GM23338 (cell line): ENCODE results near the gene PDCD7. TPM values are rescaled to one million over a fixed set of nuclear protein-coding genes. Genes with fewer than 3 reads are reported as not detected.

Experiments used
- ATAC-seq: fragments of 200-7000 bp; cut with Tn5 transposase; 3 replicates; pipeline ENCODE4 v1.9.1; 2020
- DNase-seq: peaks from one replicate; pipeline ENCODE4 v3.0.0-alpha.2; 2015; ENCODE audit warnings: low spot score
- H2AFZ ChIP-seq: fragments of 200-600 bp; sonication (generic); 2 replicates; pipeline ENCODE4 v1.8.0; 2016; ENCODE audit warnings: antibody characterized with exemption, mild to moderate bottlenecking, moderate library complexity
- H3F3A ChIP-seq: fragments of 200-600 bp; sonication (generic); replicated peaks from 2 replicates; pipeline ENCODE4 v1.8.0; 2017; ENCODE audit warnings: antibody characterized with exemption, mixed run types, low read depth
- H3K27ac ChIP-seq: fragments of 200-600 bp; sonication (generic); 2 replicates; pipeline ENCODE4 v1.6.1; 2016; ENCODE audit warnings: low read depth
- H3K27me3 ChIP-seq: fragments of 200-600 bp; sonication (generic); 2 replicates; pipeline ENCODE4 v1.8.0; 2016; ENCODE audit warnings: mild to moderate bottlenecking, mixed run types, moderate library complexity; ENCODE audit not compliant: insufficient read depth
- H3K36me3 ChIP-seq: fragments of 200-600 bp; sonication (generic); 2 replicates; pipeline ENCODE4 v1.8.0; 2016; ENCODE audit warnings: mild to moderate bottlenecking; ENCODE audit not compliant: insufficient read depth
- H3K4me1 ChIP-seq: fragments of 200-600 bp; sonication (generic); 2 replicates; pipeline ENCODE4 v1.8.0; 2016; ENCODE audit warnings: mild to moderate bottlenecking, moderate library complexity; ENCODE audit not compliant: insufficient read depth
- H3K4me2 ChIP-seq: fragments of 200-600 bp; sonication (generic); 2 replicates; pipeline ENCODE4 v1.7.1; 2017; ENCODE audit warnings: mixed run types
- H3K4me3 ChIP-seq: fragments of 200-600 bp; sonication (generic); 2 replicates; pipeline ENCODE4 v1.6.1; 2016; ENCODE audit warnings: mixed run types
- H3K79me2 ChIP-seq: fragments of 200-600 bp; sonication (generic); replicated peaks from 2 replicates; pipeline ENCODE4 v1.8.0; 2017; ENCODE audit warnings: mild to moderate bottlenecking; ENCODE audit not compliant: insufficient read depth
- H3K9me2 ChIP-seq: fragments of 200-600 bp; sonication (generic); 2 replicates; pipeline ENCODE4 v1.8.0; 2017; ENCODE audit not compliant: insufficient read depth
- H4K20me1 ChIP-seq: fragments of 200-600 bp; sonication (generic); replicated peaks from 2 replicates; pipeline ENCODE4 v1.8.0; 2017; ENCODE audit warnings: mild to moderate bottlenecking; ENCODE audit not compliant: insufficient read depth
- H3K27ac Mint-ChIP-seq: 2 replicates; pipeline ENCODE4 v1.8.0; 2020; ENCODE audit warnings: inconsistent platforms, mild to moderate bottlenecking, moderate library complexity, mixed read lengths
- H3K27me3 Mint-ChIP-seq: 3 replicates; pipeline ENCODE4 v1.8.0; 2022; ENCODE audit warnings: low read depth, mild to moderate bottlenecking, moderate library complexity, mixed read lengths, inconsistent platforms; ENCODE audit not compliant: insufficient read depth, poor library complexity
- H3K36me3 Mint-ChIP-seq: 3 replicates; pipeline ENCODE4 v1.8.0; 2021; ENCODE audit warnings: low read depth, mild to moderate bottlenecking, inconsistent platforms, moderate library complexity, mixed read lengths
- H3K4me1 Mint-ChIP-seq: 3 replicates; pipeline ENCODE4 v1.8.0; 2020; ENCODE audit warnings: mild to moderate bottlenecking, inconsistent platforms, mixed read lengths
- H3K4me3 Mint-ChIP-seq: 3 replicates; pipeline ENCODE4 v1.8.0; 2021; ENCODE audit warnings: moderate library complexity, mild to moderate bottlenecking, inconsistent platforms, mixed read lengths
- H3K9me3 Mint-ChIP-seq: 3 replicates; pipeline ENCODE4 v1.8.0; 2020; ENCODE audit warnings: moderate library complexity, mild to moderate bottlenecking, inconsistent platforms, mixed read lengths
- CREB1 ChIP-seq: fragments of 250-450 bp; sonication (Bioruptor Pico); IDR thresholded peaks from 2 replicates; pipeline ENCODE4 v1.5.0; 2020; ENCODE audit warnings: low read depth, mild to moderate bottlenecking, moderate library complexity
- STAT1 ChIP-seq: IDR thresholded peaks from one replicate; pipeline ENCODE4 v1.6.1; 2016; ENCODE audit warnings: antibody characterized with exemption; ENCODE audit not compliant: unreplicated experiment
- ZNF331 ChIP-seq: fragments of 250-450 bp; sonication (Bioruptor Pico); IDR thresholded peaks from 2 replicates; pipeline ENCODE4 v1.5.0; 2020; ENCODE audit warnings: low read depth, mild to moderate bottlenecking, moderate library complexity
- polyA plus RNA-seq: library from polyadenylated mRNA; unstranded; fragments of >200 nt; fragmentation: Nextera tagmentation; extraction: Ambion mirVana; gene quantifications from 2 replicates; pipeline ENCODE4 v1.2.1, GENCODE V29; 2016
- total RNA-seq: library from RNA; depleted of rRNA; stranded (reverse); fragments of >200 nt; shearing (Covaris generic); gene quantifications from 2 replicates; pipeline ENCODE4 v1.2.3, GENCODE V29; 2014
- TF ChIP-seq, protein P1 (sequence below): fragments of 250-450 bp; sonication (Bioruptor Pico); IDR thresholded peaks from 2 replicates; pipeline ENCODE4 v1.5.0; 2020; ENCODE audit warnings: mild to moderate bottlenecking, moderate library complexity

Gene PDCD7
- total and polyA plus RNA-seq, 2 experiments from 2014 or later, result 16.8 to 21.2 TPM

DNA sequence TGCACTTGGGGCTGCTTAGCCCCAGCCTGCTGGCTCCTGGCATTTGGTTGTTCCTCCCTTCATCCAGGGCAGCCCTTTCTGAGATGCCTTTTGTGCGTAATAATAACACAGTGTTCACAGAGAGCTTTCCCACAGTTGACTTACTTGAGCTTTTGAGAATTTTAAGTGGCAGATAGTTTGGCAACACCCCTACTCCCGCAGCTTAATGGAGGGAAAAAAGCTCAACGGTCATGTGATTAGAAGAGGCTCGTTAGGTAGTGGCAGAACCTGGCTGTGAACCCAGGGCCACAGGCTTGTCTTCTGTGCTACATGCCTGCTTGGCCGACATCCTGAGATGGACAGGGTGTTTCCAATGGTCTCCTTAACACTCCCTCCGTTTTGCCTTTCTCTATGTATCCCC, 52.3 kb downstream of the PDCD7 start:
- Histone ChIP-seq H4K20me1 (no peaks in the 10 kb centered on the region), H3K27me3 (0 out of 2 replicates have a peak, but pooled peaks cover 3% of the 10 kb centered on the region), H3K9me2 (no peaks in the 10 kb centered on the region), H3K79me2 (no peaks in the 10 kb centered on the region), H3F3A (peaks cover 29% of the 10 kb centered on the region), H3K27ac (no peak overlapping the region), H3K4me3 (no peak overlapping the region), H3K4me1 (peaks cover 44% of the 10 kb centered on the region), H2AFZ (peak overlapping the region; percentile 66; the same call in 1 of the 2 replicates), H3K36me3 (no peaks in the 10 kb centered on the region), H3K4me2 (no peak overlapping the region)
- peaks cover 19% of the 10 kb centered on the region for H3K27me3 Mint-ChIP-seq
- H3K27ac Mint-ChIP-seq, result no peak overlapping the region
- H3K4me1 Mint-ChIP-seq, result peaks cover 61% of the 10 kb centered on the region
- ATAC-seq (no peak), DNase-seq (no peak)
- no peak overlapping the region for H3K4me3 Mint-ChIP-seq
- H3K9me3 Mint-ChIP-seq, result peaks cover 3% of the 10 kb centered on the region
- no peaks in the 10 kb centered on the region; the same call in 2 of the 3 replicates for H3K36me3 Mint-ChIP-seq
- no peak for TF ChIP-seq CREB1
- TF ChIP-seq STAT1, result no peak

DNA sequence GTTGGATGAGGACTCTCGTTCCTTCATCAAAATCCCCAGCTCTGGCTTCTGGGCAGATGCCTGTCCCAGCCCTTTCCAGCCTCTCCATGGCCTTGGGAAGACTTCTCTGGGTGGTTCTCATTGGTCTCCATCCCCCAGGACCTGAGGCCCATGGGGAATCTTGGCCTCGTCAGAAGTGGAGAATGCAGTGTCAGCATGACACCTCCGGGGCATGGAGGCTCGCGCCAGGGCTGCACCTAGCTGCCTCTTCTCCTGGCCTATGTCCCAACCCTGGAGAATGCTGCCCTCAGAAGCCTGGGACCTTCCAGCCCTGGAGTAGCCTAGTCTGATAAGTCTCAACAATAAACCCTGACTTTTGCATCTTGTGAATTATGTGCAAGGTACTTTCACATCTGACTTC, 54.0 kb downstream of the PDCD7 start:
- H3K4me1 ChIP-seq, result peaks cover 35% of the 10 kb centered on the region
- ATAC-seq, result no peak
- Mint-ChIP-seq H3K4me3 (no peak overlapping the region), H3K9me3 (peaks cover 3% of the 10 kb centered on the region), H3K4me1 (peaks cover 47% of the 10 kb centered on the region), H3K27ac (no peak overlapping the region), H3K27me3 (peaks cover 20% of the 10 kb centered on the region), H3K36me3 (no peaks in the 10 kb centered on the region; the same call in 2 of the 3 replicates)
- H4K20me1 ChIP-seq, result no peaks in the 10 kb centered on the region
- H3F3A ChIP-seq, result peaks cover 28% of the 10 kb centered on the region
- H3K27me3 ChIP-seq, result 0 out of 2 replicates have a peak, but pooled peaks cover 3% of the 10 kb centered on the region
- no peaks in the 10 kb centered on the region for H3K79me2 ChIP-seq
- no peak for DNase-seq
- H2AFZ ChIP-seq, result no peak overlapping the region
- no peak overlapping the region for H3K4me3 ChIP-seq
- no peak overlapping the region for H3K4me2 ChIP-seq
- no peak for TF ChIP-seq ZNF331
- TF ChIP-seq, protein P1, sequence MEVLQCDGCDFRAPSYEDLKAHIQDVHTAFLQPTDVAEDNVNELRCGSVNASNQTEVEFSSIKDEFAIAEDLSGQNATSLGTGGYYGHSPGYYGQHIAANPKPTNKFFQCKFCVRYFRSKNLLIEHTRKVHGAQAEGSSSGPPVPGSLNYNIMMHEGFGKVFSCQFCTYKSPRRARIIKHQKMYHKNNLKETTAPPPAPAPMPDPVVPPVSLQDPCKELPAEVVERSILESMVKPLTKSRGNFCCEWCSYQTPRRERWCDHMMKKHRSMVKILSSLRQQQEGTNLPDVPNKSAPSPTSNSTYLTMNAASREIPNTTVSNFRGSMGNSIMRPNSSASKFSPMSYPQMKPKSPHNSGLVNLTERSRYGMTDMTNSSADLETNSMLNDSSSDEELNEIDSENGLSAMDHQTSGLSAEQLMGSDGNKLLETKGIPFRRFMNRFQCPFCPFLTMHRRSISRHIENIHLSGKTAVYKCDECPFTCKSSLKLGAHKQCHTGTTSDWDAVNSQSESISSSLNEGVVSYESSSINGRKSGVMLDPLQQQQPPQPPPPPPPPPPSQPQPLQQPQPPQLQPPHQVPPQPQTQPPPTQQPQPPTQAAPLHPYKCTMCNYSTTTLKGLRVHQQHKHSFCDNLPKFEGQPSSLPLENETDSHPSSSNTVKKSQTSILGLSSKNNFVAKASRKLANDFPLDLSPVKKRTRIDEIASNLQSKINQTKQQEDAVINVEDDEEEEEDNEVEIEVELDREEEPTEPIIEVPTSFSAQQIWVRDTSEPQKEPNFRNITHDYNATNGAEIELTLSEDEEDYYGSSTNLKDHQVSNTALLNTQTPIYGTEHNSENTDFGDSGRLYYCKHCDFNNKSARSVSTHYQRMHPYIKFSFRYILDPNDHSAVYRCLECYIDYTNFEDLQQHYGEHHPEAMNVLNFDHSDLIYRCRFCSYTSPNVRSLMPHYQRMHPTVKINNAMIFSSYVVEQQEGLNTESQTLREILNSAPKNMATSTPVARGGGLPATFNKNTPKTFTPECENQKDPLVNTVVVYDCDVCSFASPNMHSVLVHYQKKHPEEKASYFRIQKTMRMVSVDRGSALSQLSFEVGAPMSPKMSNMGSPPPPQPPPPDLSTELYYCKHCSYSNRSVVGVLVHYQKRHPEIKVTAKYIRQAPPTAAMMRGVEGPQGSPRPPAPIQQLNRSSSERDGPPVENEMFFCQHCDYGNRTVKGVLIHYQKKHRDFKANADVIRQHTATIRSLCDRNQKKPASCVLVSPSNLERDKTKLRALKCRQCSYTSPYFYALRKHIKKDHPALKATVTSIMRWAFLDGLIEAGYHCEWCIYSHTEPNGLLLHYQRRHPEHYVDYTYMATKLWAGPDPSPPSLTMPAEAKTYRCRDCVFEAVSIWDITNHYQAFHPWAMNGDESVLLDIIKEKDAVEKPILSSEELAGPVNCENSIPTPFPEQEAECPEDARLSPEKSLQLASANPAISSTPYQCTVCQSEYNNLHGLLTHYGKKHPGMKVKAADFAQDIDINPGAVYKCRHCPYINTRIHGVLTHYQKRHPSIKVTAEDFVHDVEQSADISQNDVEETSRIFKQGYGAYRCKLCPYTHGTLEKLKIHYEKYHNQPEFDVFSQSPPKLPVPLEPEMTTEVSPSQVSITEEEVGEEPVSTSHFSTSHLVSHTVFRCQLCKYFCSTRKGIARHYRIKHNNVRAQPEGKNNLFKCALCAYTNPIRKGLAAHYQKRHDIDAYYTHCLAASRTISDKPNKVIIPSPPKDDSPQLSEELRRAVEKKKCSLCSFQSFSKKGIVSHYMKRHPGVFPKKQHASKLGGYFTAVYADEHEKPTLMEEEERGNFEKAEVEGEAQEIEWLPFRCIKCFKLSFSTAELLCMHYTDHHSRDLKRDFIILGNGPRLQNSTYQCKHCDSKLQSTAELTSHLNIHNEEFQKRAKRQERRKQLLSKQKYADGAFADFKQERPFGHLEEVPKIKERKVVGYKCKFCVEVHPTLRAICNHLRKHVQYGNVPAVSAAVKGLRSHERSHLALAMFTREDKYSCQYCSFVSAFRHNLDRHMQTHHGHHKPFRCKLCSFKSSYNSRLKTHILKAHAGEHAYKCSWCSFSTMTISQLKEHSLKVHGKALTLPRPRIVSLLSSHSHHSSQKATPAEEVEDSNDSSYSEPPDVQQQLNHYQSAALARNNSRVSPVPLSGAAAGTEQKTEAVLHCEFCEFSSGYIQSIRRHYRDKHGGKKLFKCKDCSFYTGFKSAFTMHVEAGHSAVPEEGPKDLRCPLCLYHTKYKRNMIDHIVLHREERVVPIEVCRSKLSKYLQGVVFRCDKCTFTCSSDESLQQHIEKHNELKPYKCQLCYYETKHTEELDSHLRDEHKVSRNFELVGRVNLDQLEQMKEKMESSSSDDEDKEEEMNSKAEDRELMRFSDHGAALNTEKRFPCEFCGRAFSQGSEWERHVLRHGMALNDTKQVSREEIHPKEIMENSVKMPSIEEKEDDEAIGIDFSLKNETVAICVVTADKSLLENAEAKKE (CRISPR knock-in tag), result no peak
- H3K9me2 ChIP-seq, result no peaks in the 10 kb centered on the region
- no peaks in the 10 kb centered on the region for H3K36me3 ChIP-seq
- no peak overlapping the region for H3K27ac ChIP-seq
